SH-SY5Y (cell line): ENCODE data around the gene HPSE.

Experiments
- GATA2 ChIP-seq: IDR thresholded peaks from 2 replicates; pipeline ENCODE4 v1.6.1; 2011; ENCODE audit warnings: mild to moderate bottlenecking, low read depth, low read length
- GATA3 ChIP-seq: IDR thresholded peaks from 2 replicates; pipeline ENCODE4 v1.6.1; 2011; ENCODE audit warnings: low read depth, mild to moderate bottlenecking, low read length, moderate library complexity

GRCh38 chr4:83250687-83251446 lies 83.8 kb downstream of the HPSE start:
- TF ChIP-seq GATA2, result no peak
- no peak for TF ChIP-seq GATA3
